Measurements from ENCODE around the gene MMP12.

The MMP12 gene

GRCh38 chr11:102874852-102875251 lies at the start of gene MMP12:
Gene MMP12, minus strand, starts transcription at chr11:102874982. Its CDS starts 45 bp downstream, at chr11:102874937.
- TF ChIP-seq CTCF (IDR thresholded peaks at IDR 0.05): no peak
- H3K9me3 ChIP-seq: no peaks in the 10 kb centered on the region
- no peaks in the 10 kb centered on the region for H3K27me3 ChIP-seq
- no peaks in the 10 kb centered on the region for H3K4me1 ChIP-seq (ENCODE audit: control insufficient read depth in 1 of 2, insufficient read depth in 1 of 2, low read depth in 1 of 2, low read length in 1 of 2)
- H3K27ac ChIP-seq: no peak within 1 kb of the TSS
- no peaks in the 10 kb centered on the region for H3K36me3 ChIP-seq
- H3K4me3 ChIP-seq (ENCODE audit: low read depth in 1 of 2, low read length in 1 of 2): no peak within 1 kb of the TSS

- H3K27ac ChIP-seq: no peak overlapping the region
- no peak for TF ChIP-seq CTCF (IDR thresholded peaks at IDR 0.05)
- H3K4me3 ChIP-seq (ENCODE audit: low read depth in 1 of 2, low read length in 1 of 2): no peak overlapping the region
- H3K9me3 ChIP-seq: no peaks in the 10 kb centered on the region
- peaks cover 19% of the 10 kb centered on the region for H3K27me3 ChIP-seq
- no peaks in the 10 kb centered on the region for H3K4me1 ChIP-seq (ENCODE audit: control insufficient read depth in 1 of 2, insufficient read depth in 1 of 2, low read depth in 1 of 2, low read length in 1 of 2)
- H3K36me3 ChIP-seq: no peaks in the 10 kb centered on the region
Observed at GRCh38 chr11:102921587-102922220, 46.9 kb upstream of the MMP12 start.

GRCh38 chr11:102920118-102920684 lies 45.4 kb upstream of the MMP12 start:
- TF ChIP-seq CTCF (IDR thresholded peaks at IDR 0.05): no peak
- H3K36me3 ChIP-seq: no peaks in the 10 kb centered on the region
- peaks cover 18% of the 10 kb centered on the region for H3K27me3 ChIP-seq
- H3K4me1 ChIP-seq (ENCODE audit: control insufficient read depth in 1 of 2, insufficient read depth in 1 of 2, low read depth in 1 of 2, low read length in 1 of 2): no peaks in the 10 kb centered on the region
- no peak overlapping the region for H3K27ac ChIP-seq
- H3K4me3 ChIP-seq (ENCODE audit: low read depth in 1 of 2, low read length in 1 of 2): no peak overlapping the region
- H3K9me3 ChIP-seq: no peaks in the 10 kb centered on the region

GRCh38 chr11:102915044-102915375 lies 40.2 kb upstream of the MMP12 start:
- H3K4me1 ChIP-seq (ENCODE audit: control insufficient read depth in 1 of 2, insufficient read depth in 1 of 2, low read depth in 1 of 2, low read length in 1 of 2): no peaks in the 10 kb centered on the region

GRCh38 chr11:102914238-102915043 lies 39.7 kb upstream of the MMP12 start:
- TF ChIP-seq CTCF (IDR thresholded peaks at IDR 0.05): no peak
- H3K4me3 ChIP-seq (ENCODE audit: low read depth in 1 of 2, low read length in 1 of 2): no peak overlapping the region
- no peaks in the 10 kb centered on the region for H3K4me1 ChIP-seq (ENCODE audit: control insufficient read depth in 1 of 2, insufficient read depth in 1 of 2, low read depth in 1 of 2, low read length in 1 of 2)
- H3K36me3 ChIP-seq: no peaks in the 10 kb centered on the region
- H3K27me3 ChIP-seq: peaks cover 8% of the 10 kb centered on the region
- H3K9me3 ChIP-seq: no peaks in the 10 kb centered on the region
- no peak overlapping the region for H3K27ac ChIP-seq

More at GRCh38 chr11:102915044-102915375, 40.2 kb upstream of the MMP12 start:
- no peaks in the 10 kb centered on the region for H3K36me3 ChIP-seq
- TF ChIP-seq CTCF (IDR thresholded peaks at IDR 0.05): no peak
- no peak overlapping the region for H3K4me3 ChIP-seq (ENCODE audit: low read depth in 1 of 2, low read length in 1 of 2)
- no peaks in the 10 kb centered on the region for H3K9me3 ChIP-seq
- peaks cover 9% of the 10 kb centered on the region for H3K27me3 ChIP-seq
- no peak overlapping the region for H3K27ac ChIP-seq
